Lower lobe of right lung (tissue), 2 donors: Measurements from ENCODE around the gene F12. TPM values are rescaled to one million over a fixed set of nuclear protein-coding genes. Genes with fewer than 3 reads are reported as not detected.

ENCODE experiments used
- ATAC-seq, 2 donors: fragments of 200-7000 bp; cut with Tn5 transposase; one replicate each; pipeline ENCODE4 v1.9.1; 2020 to 2022; ENCODE audit warnings: mild to moderate bottlenecking in 2 of 2, moderate library complexity in 2 of 2
- DNase-seq: peaks from one replicate; pipeline ENCODE4 v3.0.0-alpha.2; 2020
- H3K27ac ChIP-seq: fragments of 200-600 bp; one replicate; pipeline ENCODE4 v1.8.0; 2022
- H3K27me3 ChIP-seq: fragments of 200-600 bp; one replicate; pipeline ENCODE4 v1.8.0; 2022; ENCODE audit warnings: low read depth
- H3K36me3 ChIP-seq: fragments of 200-600 bp; one replicate; pipeline ENCODE4 v1.8.0; 2022; ENCODE audit warnings: mild to moderate bottlenecking
- H3K4me1 ChIP-seq: fragments of 200-600 bp; one replicate; pipeline ENCODE4 v1.8.0; 2022
- H3K4me3 ChIP-seq: fragments of 200-600 bp; one replicate; pipeline ENCODE4 v1.8.0; 2022; ENCODE audit warnings: mild to moderate bottlenecking
- H3K9me3 ChIP-seq: fragments of 200-600 bp; one replicate; pipeline ENCODE4 v1.8.0; 2022
- intact Hi-C: fragments of 100-400 bp; cut with DNase I; formaldehyde crosslinking; loops from one replicate; pipeline ENCODE4 v1.11.0; 2022
- total RNA-seq: library from RNA; stranded (reverse); fragmentation: NEBNext Ultra II Directional; extraction: Animal tissue kit (Norgen Biotek cat#: 25700); gene quantifications from one replicate; pipeline ENCODE4 v1.2.1, GENCODE V29; 2021
- TF ChIP-seq, protein P1 (sequence below): fragments of 200-600 bp; IDR thresholded peaks from one replicate; pipeline ENCODE4 v1.8.0; 2022; ENCODE audit warnings: antibody characterized with exemption, mild to moderate bottlenecking
- donor health status: DM: no; HTN: yes; CAD: no; lungs with severe emphysema.

The F12 gene
- total RNA-seq, 1 donor from 2014 or later: 0.80 TPM

DNA sequence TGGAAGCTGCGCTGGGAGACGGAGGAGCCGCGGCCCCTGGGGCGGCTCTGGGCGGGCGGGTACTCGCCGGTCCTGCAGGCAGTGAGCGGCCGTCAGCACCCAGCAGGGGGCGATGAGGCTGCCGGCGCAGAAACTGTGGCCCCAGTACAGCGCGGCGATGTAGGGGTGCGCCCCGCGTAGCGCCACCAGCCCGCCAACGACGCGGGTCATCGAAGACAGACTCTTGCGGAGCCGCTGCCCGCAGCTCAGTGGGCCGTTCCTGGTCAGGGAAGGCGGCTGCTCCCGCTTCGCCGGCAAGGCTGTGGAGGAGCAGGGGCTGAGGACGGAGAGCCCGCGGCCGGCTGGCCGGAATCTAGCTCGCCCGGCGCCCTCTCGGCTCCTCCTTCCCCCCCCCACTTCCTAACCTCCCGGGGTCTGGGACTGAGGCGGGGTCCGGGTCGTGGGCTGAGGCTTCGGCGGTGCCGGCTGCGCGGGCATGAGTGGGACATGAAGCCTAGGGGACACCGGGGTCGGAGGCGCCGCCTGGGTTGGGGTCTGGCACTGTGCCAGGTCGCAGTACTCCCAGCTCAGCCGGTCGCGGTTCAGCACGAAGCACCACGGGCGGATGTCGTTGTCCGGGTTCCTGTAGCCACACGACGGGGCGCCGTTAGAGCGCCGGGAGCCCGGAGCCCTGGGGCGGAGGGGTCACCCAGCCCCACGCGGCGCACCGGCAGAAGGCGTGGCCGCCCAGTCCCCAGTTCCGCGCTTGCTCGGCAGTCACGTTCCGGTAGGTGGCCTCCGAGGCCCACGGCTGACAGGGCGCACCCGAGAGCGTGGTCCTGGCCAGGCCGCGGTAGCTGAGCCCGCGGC is 5.3 kb downstream of the F12 start:
- peaks cover 50% of the 10 kb centered on the region for H3K27me3 ChIP-seq
- no peaks in the 10 kb centered on the region for H3K36me3 ChIP-seq
- DNase-seq: peak; percentile 94
- H3K4me1 ChIP-seq: peaks cover 49% of the 10 kb centered on the region
- no peaks in the 10 kb centered on the region for H3K9me3 ChIP-seq
- H3K27ac ChIP-seq: no peak overlapping the region
- TF ChIP-seq, protein P1, sequence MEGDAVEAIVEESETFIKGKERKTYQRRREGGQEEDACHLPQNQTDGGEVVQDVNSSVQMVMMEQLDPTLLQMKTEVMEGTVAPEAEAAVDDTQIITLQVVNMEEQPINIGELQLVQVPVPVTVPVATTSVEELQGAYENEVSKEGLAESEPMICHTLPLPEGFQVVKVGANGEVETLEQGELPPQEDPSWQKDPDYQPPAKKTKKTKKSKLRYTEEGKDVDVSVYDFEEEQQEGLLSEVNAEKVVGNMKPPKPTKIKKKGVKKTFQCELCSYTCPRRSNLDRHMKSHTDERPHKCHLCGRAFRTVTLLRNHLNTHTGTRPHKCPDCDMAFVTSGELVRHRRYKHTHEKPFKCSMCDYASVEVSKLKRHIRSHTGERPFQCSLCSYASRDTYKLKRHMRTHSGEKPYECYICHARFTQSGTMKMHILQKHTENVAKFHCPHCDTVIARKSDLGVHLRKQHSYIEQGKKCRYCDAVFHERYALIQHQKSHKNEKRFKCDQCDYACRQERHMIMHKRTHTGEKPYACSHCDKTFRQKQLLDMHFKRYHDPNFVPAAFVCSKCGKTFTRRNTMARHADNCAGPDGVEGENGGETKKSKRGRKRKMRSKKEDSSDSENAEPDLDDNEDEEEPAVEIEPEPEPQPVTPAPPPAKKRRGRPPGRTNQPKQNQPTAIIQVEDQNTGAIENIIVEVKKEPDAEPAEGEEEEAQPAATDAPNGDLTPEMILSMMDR: peak; percentile 83
- peak; percentile 94 for ATAC-seq
- H3K4me3 ChIP-seq: peak overlapping the region; percentile 70
- intact Hi-C loops: loop anchor here (10.0 kb wide), 1 partner anchor 51 kb away; no protein-coding TSS in a partner anchor

DNA sequence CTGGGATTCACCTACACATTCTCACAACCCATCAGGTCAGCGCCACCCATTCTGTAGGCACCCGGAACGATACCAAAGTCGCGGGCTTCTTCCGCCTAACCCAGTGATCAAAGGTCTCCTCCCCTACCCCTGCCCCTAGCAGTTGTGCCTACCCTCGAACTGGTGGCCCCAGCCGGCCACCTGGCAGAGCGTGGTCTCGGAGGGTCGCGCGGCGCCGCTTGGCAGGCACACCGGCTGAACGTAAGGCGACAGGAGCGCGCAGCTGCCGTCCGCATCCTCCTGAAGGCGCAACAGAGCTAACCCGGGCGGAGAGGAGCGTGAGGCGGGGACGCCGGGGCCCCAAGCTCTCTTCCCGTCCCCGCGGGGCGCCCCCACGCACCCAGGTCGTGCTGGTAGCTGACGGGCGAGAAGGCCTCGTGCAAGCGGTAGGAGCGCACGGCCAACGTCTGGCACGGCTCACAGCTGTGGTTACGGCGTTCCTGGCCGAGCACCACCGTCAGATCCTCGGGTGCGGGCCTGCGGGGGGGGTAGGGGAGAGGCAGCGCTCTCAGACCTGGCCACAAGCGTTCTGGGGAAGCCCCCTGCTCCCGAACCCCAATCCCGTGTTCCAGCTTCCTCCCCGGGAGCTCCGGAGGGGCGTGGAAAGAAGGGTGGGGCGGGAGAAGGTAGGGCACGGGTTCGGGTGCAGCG is 6.1 kb downstream of the F12 start:
- Histone ChIP-seq H3K4me1 (peaks cover 49% of the 10 kb centered on the region), H3K27me3 (peaks cover 56% of the 10 kb centered on the region), H3K27ac (no peak overlapping the region), H3K4me3 (peak overlapping the region; percentile 70), H3K9me3 (no peaks in the 10 kb centered on the region), H3K36me3 (no peaks in the 10 kb centered on the region)
- TF ChIP-seq, protein P1: no peak
- intact Hi-C loops: loop anchor here (10.0 kb wide), 1 partner anchor 52 kb away; no protein-coding TSS in a partner anchor
- DNase-seq (no peak), ATAC-seq (peak; percentile 5 to 13)

DNA sequence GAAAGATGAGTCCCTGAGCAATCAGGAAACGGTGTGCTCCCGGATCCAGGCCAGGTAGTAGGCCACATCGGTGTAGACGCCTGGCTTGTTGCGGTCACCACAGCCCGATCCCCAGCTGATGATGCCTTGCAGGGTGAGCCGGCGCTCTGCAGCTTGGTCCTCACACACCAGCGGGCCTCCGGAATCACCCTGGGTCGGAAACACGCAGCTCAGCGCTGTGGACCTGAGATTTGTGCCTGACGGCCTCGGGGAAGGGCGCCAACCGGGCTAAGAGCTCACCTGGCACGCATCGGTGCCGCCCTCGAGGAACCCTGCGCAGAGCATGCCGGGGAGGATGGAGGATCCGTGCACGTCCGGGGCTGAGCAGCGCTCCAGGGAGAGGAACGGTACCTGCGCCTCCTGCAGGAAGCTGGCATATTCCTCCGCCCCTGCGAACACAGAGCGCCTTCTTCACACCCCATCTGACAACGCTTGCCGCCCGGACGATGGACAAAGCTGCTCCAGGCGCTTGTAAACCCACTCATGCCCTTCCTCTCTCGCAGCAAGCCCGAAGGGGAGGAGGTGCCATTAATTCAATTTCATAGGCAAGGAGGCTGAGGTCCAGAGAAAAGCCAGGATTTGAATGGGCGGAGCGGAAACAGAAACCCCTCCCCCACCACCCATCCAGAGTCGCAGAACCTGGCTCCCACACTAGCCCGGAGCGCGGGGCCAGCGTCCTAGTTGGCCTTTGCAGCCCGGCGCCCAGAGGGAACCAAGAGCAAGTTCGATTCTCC is 6.9 kb downstream of the F12 start:
- TF ChIP-seq, protein P1: peak; percentile 36
- Histone ChIP-seq H3K4me3 (peak overlapping the region; percentile 70), H3K36me3 (no peaks in the 10 kb centered on the region), H3K9me3 (no peaks in the 10 kb centered on the region), H3K27ac (no peak overlapping the region), H3K27me3 (peaks cover 64% of the 10 kb centered on the region), H3K4me1 (peaks cover 49% of the 10 kb centered on the region)
- peak; percentile 84 for DNase-seq
- ATAC-seq: peak; percentile 65 to 74
- intact Hi-C loops: loop anchor here (10.0 kb wide), 1 partner anchor 52 kb away; no protein-coding TSS in a partner anchor

DNA sequence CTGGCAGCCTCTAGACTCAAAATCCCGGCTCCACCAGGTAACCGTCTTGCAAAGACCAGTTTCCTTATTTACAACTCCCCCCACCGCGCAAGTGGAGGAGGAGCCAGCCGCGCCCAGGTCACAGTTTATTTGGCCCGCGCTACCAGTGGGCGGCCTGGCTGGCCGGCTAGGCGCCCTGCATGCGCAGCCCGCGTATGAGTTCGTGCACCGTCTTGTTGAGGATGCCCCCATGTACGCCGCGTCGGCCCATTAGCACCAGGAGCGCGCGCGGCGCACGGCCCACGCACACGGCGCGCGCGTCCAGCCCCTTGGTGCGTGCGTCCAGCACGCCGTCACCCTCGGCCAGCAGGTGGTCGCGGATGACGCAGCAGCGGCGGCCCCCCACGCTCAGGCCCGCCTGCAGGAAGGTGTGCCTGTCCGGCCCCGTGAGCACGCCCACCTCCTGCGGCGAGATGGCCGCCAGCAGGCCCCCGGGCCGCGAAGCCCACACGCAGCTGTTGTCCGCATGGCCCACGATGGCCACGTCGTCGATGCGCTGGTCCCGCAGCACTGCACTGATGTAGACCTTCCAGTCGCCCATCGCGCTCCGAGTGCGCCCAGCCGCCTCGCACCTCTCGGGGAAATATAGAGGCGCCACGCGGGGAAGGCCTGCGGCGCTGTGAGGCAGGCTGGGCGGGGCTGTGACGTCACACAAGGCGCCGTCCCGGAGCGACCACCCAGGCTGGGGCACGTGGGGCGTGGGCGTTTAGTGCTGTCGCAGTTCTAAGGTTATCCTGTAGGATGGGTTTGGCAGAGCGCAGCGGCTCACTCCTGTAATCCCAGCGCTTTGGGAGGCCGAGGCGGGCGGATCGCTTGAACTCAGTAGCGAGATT is 9.1 kb downstream of the F12 start, which contains the start of gene PFN3:
PFN3 (minus strand) TSS at position 665 of the 872 bp plus-strand sequence; CDS start at position 580, 85 bp downstream.
- H3K36me3 ChIP-seq: no peaks in the 10 kb centered on the region
- peaks cover 37% of the 10 kb centered on the region for H3K4me1 ChIP-seq
- peaks cover 71% of the 10 kb centered on the region for H3K27me3 ChIP-seq
- intact Hi-C loops: loop anchor here (10.0 kb wide), 1 partner anchor 55 kb away; no protein-coding TSS in a partner anchor
- H3K27ac ChIP-seq: no peak within 1 kb of the TSS
- DNase-seq: no peak
- ATAC-seq: no peak
- H3K4me3 ChIP-seq: no peak within 1 kb of the TSS
- no peaks in the 10 kb centered on the region for H3K9me3 ChIP-seq
- TF ChIP-seq, protein P1: no peak
